Activated B cell treated with CpG ODN at 0.5 μM for 24 hours (primary cell): Measurements from ENCODE around the gene SCIN. TPM values are rescaled to one million over a fixed set of nuclear protein-coding genes. Genes with fewer than 3 reads are reported as not detected.
A peak's percentile ranks its signal among the peaks of the same experiment; 100 is the strongest.

Experiments
- ATAC-seq: fragments of 200-7000 bp; cut with Tn5 transposase; one replicate; pipeline ENCODE4 v1.10.0; 2021; ENCODE audit warnings: low read depth, mild to moderate bottlenecking, moderate library complexity
- CTCF ChIA-PET: fragments of 350-600 bp; sonication (Branson Sonifier 250); formaldehyde crosslinking; loops from one replicate; lab custom pipeline; 2021; ENCODE audit warnings: antibody characterized with exemption; lab: Charles Lee
- POLR2A ChIA-PET: fragments of 350-600 bp; sonication (Branson Sonifier 250); formaldehyde crosslinking; loops from one replicate; lab custom pipeline; 2021; ENCODE audit warnings: antibody characterized with exemption; lab: Charles Lee
- DNase-seq: peaks from one replicate; pipeline ENCODE4 v3.0.0; 2022
- H3K27ac Mint-ChIP-seq: one replicate; pipeline ENCODE4 v1.8.0; 2020; ENCODE audit warnings: mixed read lengths
- H3K27me3 Mint-ChIP-seq: one replicate; pipeline ENCODE4 v1.8.0; 2021; ENCODE audit warnings: mixed read lengths
- H3K36me3 Mint-ChIP-seq: one replicate; pipeline ENCODE4 v1.8.0; 2021; ENCODE audit warnings: low read depth, mixed read lengths
- H3K4me1 Mint-ChIP-seq: one replicate; pipeline ENCODE4 v1.8.0; 2021; ENCODE audit warnings: mixed read lengths
- H3K4me3 Mint-ChIP-seq: one replicate; pipeline ENCODE4 v1.8.0; 2020; ENCODE audit warnings: mild to moderate bottlenecking, mixed read lengths
- H3K9me3 Mint-ChIP-seq: one replicate; pipeline ENCODE4 v1.8.0; 2020; ENCODE audit warnings: mixed read lengths
- CTCF ChIP-seq: fragments of 200-600 bp; IDR thresholded peaks from one replicate; pipeline ENCODE4 v1.8.0; 2022; ENCODE audit warnings: antibody characterized with exemption, mild to moderate bottlenecking
- intact Hi-C: fragments of 100-400 bp; cut with micrococcal nuclease; formaldehyde crosslinking; loops from one replicate; pipeline ENCODE4 v1.15.1; 2024
- total RNA-seq: library from RNA; stranded (reverse); gene quantifications from 2 replicates; pipeline ENCODE4 v1.2.3, GENCODE V29; 2022

Gene SCIN
- total RNA-seq, 1 donor from 2014 or later, result not detected

- H3K4me1 Mint-ChIP-seq, result peaks cover 16% of the 10 kb centered on the region
- ATAC-seq (no peak), DNase-seq (no peak)
- CTCF ChIA-PET, result no interaction called here
- peaks cover 33% of the 10 kb centered on the region for H3K27me3 Mint-ChIP-seq
- H3K9me3 Mint-ChIP-seq, result no peaks in the 10 kb centered on the region
- no peaks in the 10 kb centered on the region for H3K36me3 Mint-ChIP-seq
- intact Hi-C loops, result no loop called here
- no peak for TF ChIP-seq CTCF
- H3K27ac Mint-ChIP-seq, result no peak overlapping the region
- POLR2A ChIA-PET, result no interaction called here
- no peak overlapping the region for H3K4me3 Mint-ChIP-seq
These were observed 3.5 kb upstream of the SCIN start for GRCh38 chr7:12567015-12567414.

GRCh38 chr7:12569673-12570072, 847 bp upstream of the SCIN start:
- H3K4me3 Mint-ChIP-seq, result no peak overlapping the region
- no peaks in the 10 kb centered on the region for H3K36me3 Mint-ChIP-seq
- peaks cover 38% of the 10 kb centered on the region for H3K27me3 Mint-ChIP-seq
- no peaks in the 10 kb centered on the region for H3K9me3 Mint-ChIP-seq
- ChIA-PET POLR2A (no interaction called here), CTCF (interaction anchor here (0.8 kb wide), 1 partner anchor 17 kb away, joined by 3 read pairs; no protein-coding TSS in a partner anchor)
- ATAC-seq (no peak), DNase-seq (no peak)
- TF ChIP-seq CTCF, result no peak
- H3K27ac Mint-ChIP-seq, result no peak overlapping the region
- intact Hi-C loops, result no loop called here
- peaks cover 16% of the 10 kb centered on the region for H3K4me1 Mint-ChIP-seq

GRCh38 chr7:12570168-12570533, 369 bp upstream of the SCIN start:
- CTCF ChIA-PET, result interaction anchor here (0.8 kb wide), 1 partner anchor 18 kb away, joined by 3 read pairs; no protein-coding TSS in a partner anchor
- ATAC-seq, result no peak
- no peak for TF ChIP-seq CTCF
- intact Hi-C loops, result no loop called here
- DNase-seq, result no peak
- H3K4me1 Mint-ChIP-seq, result peaks cover 16% of the 10 kb centered on the region
- POLR2A ChIA-PET, result no interaction called here
- peak overlapping the region; percentile 65 for H3K4me3 Mint-ChIP-seq
- H3K27ac Mint-ChIP-seq, result no peak overlapping the region
- H3K27me3 Mint-ChIP-seq, result peaks cover 38% of the 10 kb centered on the region
- H3K36me3 Mint-ChIP-seq, result no peaks in the 10 kb centered on the region
- no peaks in the 10 kb centered on the region for H3K9me3 Mint-ChIP-seq

- ChIA-PET POLR2A (interaction anchor here (0.6 kb wide), 1 partner anchor 21 kb away, joined by 3 read pairs; no protein-coding TSS in a partner anchor), CTCF (no interaction called here)
- H3K4me3 Mint-ChIP-seq, result no peak overlapping the region
- DNase-seq, result no peak
- ATAC-seq, result no peak
- intact Hi-C loops, result no loop called here
- no peaks in the 10 kb centered on the region for H3K36me3 Mint-ChIP-seq
- no peak overlapping the region for H3K27ac Mint-ChIP-seq
- peaks cover 38% of the 10 kb centered on the region for H3K27me3 Mint-ChIP-seq
- no peaks in the 10 kb centered on the region for H3K9me3 Mint-ChIP-seq
- H3K4me1 Mint-ChIP-seq, result peaks cover 16% of the 10 kb centered on the region
- TF ChIP-seq CTCF, result no peak
These were observed 1.2 kb downstream of the SCIN start for GRCh38 chr7:12571691-12572090.

- Mint-ChIP-seq H3K27ac (no peak overlapping the region), H3K27me3 (peaks cover 36% of the 10 kb centered on the region)
These were observed 2.5 kb downstream of the SCIN start for GRCh38 chr7:12572941-12573575.

More at GRCh38 chr7:12572941-12573575, 2.5 kb downstream of the SCIN start:
- no peak for TF ChIP-seq CTCF
- intact Hi-C loops, result no loop called here
- Mint-ChIP-seq H3K9me3 (no peaks in the 10 kb centered on the region), H3K4me1 (peaks cover 16% of the 10 kb centered on the region), H3K36me3 (no peaks in the 10 kb centered on the region), H3K4me3 (no peak overlapping the region)
- POLR2A ChIA-PET, result no interaction called here
- no peak for ATAC-seq
- no peak for DNase-seq
- CTCF ChIA-PET, result no interaction called here
